RWPE2 (cell line): ENCODE data around the gene TRHDE.

Experiments used
- ATAC-seq: fragments of 200-7000 bp; cut with Tn5 transposase; 3 replicates; pipeline ENCODE4 v1.9.1; 2021; ENCODE audit warnings: low read depth
- DNase-seq: peaks from one replicate; pipeline ENCODE4 v3.0.0-alpha.2; 2020; ENCODE audit warnings: low spot score
- H3K27ac ChIP-seq: fragments of 450-650 bp; 2 replicates; pipeline ENCODE4 v1.5.1; 2017; ENCODE audit warnings: mild to moderate bottlenecking; ENCODE audit not compliant: poor library complexity, severe bottlenecking
- H3K27me3 ChIP-seq: fragments of 250-450 bp; sonication (Bioruptor Pico); 2 replicates; pipeline ENCODE4 v1.5.1; 2021; ENCODE audit warnings: mild to moderate bottlenecking, moderate library complexity; ENCODE audit not compliant: insufficient read depth, poor library complexity, severe bottlenecking
- H3K36me3 ChIP-seq: fragments of 250-450 bp; sonication (Bioruptor Pico); 2 replicates; pipeline ENCODE4 v1.5.1; 2020; ENCODE audit warnings: low read depth, mild to moderate bottlenecking, moderate library complexity
- H3K4me1 ChIP-seq: fragments of 250-450 bp; sonication (Bioruptor Pico); 2 replicates; pipeline ENCODE4 v1.5.1; 2021; ENCODE audit warnings: mild to moderate bottlenecking, moderate library complexity; ENCODE audit not compliant: insufficient read depth, poor library complexity, severe bottlenecking
- H3K4me3 ChIP-seq: fragments of 250-450 bp; sonication (Bioruptor Pico); 2 replicates; pipeline ENCODE4 v1.5.1; 2021; ENCODE audit warnings: mild to moderate bottlenecking, moderate library complexity; ENCODE audit not compliant: severe bottlenecking
- H3K9me3 ChIP-seq: fragments of 250-450 bp; sonication (Bioruptor Pico); 2 replicates; pipeline ENCODE4 v1.5.1; 2021; ENCODE audit warnings: mild to moderate bottlenecking, moderate library complexity; ENCODE audit not compliant: severe bottlenecking
- TF ChIP-seq, protein P1 (sequence below): fragments of 450-650 bp; IDR thresholded peaks from one replicate; pipeline ENCODE4 v1.5.1; 2017; ENCODE audit warnings: mild to moderate bottlenecking, moderate library complexity; ENCODE audit not compliant: poor library complexity, severe bottlenecking

The TRHDE gene

GRCh38 chr12:72236071-72236705 is 36.0 kb upstream of the TRHDE start:
- H3K4me3 ChIP-seq = no peak overlapping the region
- ATAC-seq (peak; percentile 57; the same call in 2 of the 3 replicates), DNase-seq (no peak)
- H3K27me3 ChIP-seq = no peaks in the 10 kb centered on the region
- no peaks in the 10 kb centered on the region for H3K4me1 ChIP-seq
- no peaks in the 10 kb centered on the region for H3K9me3 ChIP-seq
- no peak overlapping the region for H3K27ac ChIP-seq
- TF ChIP-seq, protein P1, sequence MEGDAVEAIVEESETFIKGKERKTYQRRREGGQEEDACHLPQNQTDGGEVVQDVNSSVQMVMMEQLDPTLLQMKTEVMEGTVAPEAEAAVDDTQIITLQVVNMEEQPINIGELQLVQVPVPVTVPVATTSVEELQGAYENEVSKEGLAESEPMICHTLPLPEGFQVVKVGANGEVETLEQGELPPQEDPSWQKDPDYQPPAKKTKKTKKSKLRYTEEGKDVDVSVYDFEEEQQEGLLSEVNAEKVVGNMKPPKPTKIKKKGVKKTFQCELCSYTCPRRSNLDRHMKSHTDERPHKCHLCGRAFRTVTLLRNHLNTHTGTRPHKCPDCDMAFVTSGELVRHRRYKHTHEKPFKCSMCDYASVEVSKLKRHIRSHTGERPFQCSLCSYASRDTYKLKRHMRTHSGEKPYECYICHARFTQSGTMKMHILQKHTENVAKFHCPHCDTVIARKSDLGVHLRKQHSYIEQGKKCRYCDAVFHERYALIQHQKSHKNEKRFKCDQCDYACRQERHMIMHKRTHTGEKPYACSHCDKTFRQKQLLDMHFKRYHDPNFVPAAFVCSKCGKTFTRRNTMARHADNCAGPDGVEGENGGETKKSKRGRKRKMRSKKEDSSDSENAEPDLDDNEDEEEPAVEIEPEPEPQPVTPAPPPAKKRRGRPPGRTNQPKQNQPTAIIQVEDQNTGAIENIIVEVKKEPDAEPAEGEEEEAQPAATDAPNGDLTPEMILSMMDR = no peak
- H3K36me3 ChIP-seq = no peaks in the 10 kb centered on the region

GRCh38 chr12:72241552-72241951 is 30.6 kb upstream of the TRHDE start:
- Histone ChIP-seq H3K27me3 (no peaks in the 10 kb centered on the region), H3K4me1 (no peaks in the 10 kb centered on the region), H3K9me3 (no peaks in the 10 kb centered on the region), H3K27ac (no peak overlapping the region), H3K4me3 (no peak overlapping the region), H3K36me3 (no peaks in the 10 kb centered on the region)
- ATAC-seq (no peak), DNase-seq (no peak)
- TF ChIP-seq, protein P1 = no peak

DNA sequence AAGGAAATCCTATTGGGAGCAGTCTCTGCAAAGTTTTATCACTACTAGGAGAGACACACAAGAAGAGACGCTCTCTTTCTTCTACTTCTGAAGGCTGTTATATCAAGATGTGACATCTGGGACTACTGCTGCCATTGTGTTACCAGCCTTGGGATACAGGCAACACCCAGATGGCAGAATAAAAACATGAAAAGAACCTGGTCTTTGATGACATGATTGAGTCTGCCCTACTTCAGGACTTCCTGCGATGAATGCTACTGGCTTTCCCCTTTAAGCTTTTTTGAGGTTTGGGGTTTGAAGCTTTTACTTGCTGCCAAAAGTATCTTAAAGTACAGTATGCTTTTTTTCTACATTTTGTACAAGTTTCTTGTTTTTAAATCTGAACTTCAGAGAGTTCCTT is 29.2 kb upstream of the TRHDE start:
- Histone ChIP-seq H3K27ac (no peak overlapping the region), H3K27me3 (no peaks in the 10 kb centered on the region), H3K4me1 (no peaks in the 10 kb centered on the region), H3K36me3 (no peaks in the 10 kb centered on the region), H3K9me3 (no peaks in the 10 kb centered on the region), H3K4me3 (no peak overlapping the region)
- TF ChIP-seq, protein P1 = no peak
- ATAC-seq (no peak), DNase-seq (no peak)

DNA sequence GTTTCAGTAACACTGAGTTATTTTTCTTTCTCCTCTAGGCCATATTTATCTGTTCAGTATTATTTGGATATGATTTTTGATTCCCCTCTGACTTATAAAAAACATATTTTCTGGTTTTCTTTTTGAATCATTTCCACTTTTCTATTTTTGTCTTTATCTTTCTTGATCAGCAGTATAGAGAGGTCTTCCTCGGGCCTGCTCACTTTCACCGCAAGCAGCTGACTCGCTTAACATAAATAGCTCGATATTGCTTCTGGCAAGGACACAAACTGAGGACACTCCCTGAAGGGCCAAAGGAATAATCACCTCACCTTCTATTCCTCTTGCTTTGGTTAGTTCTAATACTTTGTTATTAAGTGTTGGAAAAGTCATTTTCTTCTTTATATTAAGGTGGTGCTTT is 25.8 kb upstream of the TRHDE start:
- DNase-seq (no peak), ATAC-seq (no peak)
- Histone ChIP-seq H3K36me3 (no peaks in the 10 kb centered on the region), H3K4me3 (no peak overlapping the region), H3K27ac (no peak overlapping the region), H3K4me1 (no peaks in the 10 kb centered on the region), H3K27me3 (no peaks in the 10 kb centered on the region), H3K9me3 (no peaks in the 10 kb centered on the region)
- TF ChIP-seq, protein P1 = no peak

DNA sequence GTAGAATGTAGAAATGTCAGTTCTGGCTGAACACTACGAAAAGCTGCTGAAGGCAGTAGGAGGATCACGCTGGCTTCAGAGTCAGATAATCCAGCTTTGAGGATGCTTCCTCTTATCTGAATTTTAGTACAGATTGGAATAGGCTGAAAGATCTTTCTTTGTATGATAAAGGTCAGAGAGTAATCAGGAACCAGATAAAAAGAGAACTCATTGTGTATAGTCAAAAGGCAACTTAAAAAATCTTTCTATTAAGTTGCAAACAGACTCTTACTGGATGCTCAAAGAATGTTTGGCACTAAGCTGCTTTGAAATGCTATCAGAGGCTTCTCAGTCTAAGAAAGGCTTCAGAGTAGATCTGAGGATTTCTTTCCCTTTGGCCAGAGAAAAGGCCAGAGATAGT is 21.8 kb upstream of the TRHDE start:
- no peaks in the 10 kb centered on the region for H3K4me1 ChIP-seq

More for the DNA sequence above, 21.8 kb upstream of the TRHDE start:
- no peak overlapping the region for H3K27ac ChIP-seq
- H3K36me3 ChIP-seq = no peaks in the 10 kb centered on the region
- ATAC-seq (no peak), DNase-seq (no peak)
- H3K27me3 ChIP-seq = no peaks in the 10 kb centered on the region
- no peaks in the 10 kb centered on the region for H3K9me3 ChIP-seq
- TF ChIP-seq, protein P1 = no peak
- no peak overlapping the region for H3K4me3 ChIP-seq
